SH-SY5Y (cell line): ENCODE measurements around the gene TGFBR3L.

Source experiments
- GATA2 ChIP-seq: IDR thresholded peaks from 2 replicates; pipeline ENCODE4 v1.6.1; 2011; ENCODE audit warnings: mild to moderate bottlenecking, low read depth, low read length
- GATA3 ChIP-seq: IDR thresholded peaks from 2 replicates; pipeline ENCODE4 v1.6.1; 2011; ENCODE audit warnings: low read depth, mild to moderate bottlenecking, low read length, moderate library complexity

DNA sequence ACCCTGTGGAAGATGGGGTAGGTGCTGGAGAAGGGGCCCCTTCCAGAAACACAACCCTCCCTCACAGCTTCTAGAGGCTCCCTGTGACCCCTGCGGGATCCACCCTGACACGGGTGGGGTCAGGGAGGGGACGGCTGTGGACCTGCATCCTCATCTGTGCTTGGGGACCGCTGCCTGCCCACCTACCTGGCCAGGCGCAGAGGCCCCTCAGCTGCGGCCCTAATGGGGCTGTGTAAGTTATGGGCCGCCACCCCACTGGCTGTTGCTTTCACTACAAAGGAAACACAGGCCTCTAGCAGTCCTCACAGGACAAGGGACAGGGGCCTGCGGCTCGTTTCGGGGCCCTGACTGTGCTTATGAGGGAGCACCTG lies 18.3 kb downstream of the TGFBR3L start:
- TF ChIP-seq GATA2 (no peak), GATA3 (no peak)
